ENCODE data around the gene EZH1. TPM values are rescaled to one million over a fixed set of nuclear protein-coding genes. Genes with fewer than 3 reads are reported as not detected.
A peak's percentile ranks its signal among the peaks of the same experiment; 100 is the strongest.

EZH1 gene
- total RNA-seq, 4 donors from 2014 or later = 13.4 to 49.2 (median 22.0) TPM

GRCh38 chr17:42677012-42677857, 67.6 kb downstream of the EZH1 start:
- Histone ChIP-seq H3K27ac (peak overlapping the region; percentile 98 to 99 (median 98)), H3K27me3 (peaks cover 0 to 27% (median 0%) of the 10 kb centered on the region in 4 donors), H3K9me3 (no peaks in the 10 kb centered on the region), H3K4me3 (peak overlapping the region; percentile 83 to 97 (median 94)), H3K4me1 (peaks cover 55 to 91% (median 61%) of the 10 kb centered on the region in 3 donors), H3K36me3 (peaks cover 0 to 18% (median 7%) of the 10 kb centered on the region in 3 donors)
- 2 to 4% methylated on average over 10 to 16 of the region's 33 CpGs for WGBS, 2 donors
- TF ChIP-seq POLR2A (IDR thresholded peaks at IDR 0.05) (no peak), CTCF (IDR thresholded peaks at IDR 0.05) (no peak)
- intact Hi-C loops (cut with DNase I) = no loop called here
- DNase-seq = peak; percentile 98

- TF ChIP-seq CTCF (IDR thresholded peaks at IDR 0.05) = peak in 1 of 6 experiments; percentile 11
- TF ChIP-seq POLR2A (IDR thresholded peaks at IDR 0.05) = peak in 3 of 4 donors; percentile 59 to 92 (median 59)
- 0% methylated on average over 4 to 15 of the region's 51 CpGs for WGBS, 2 donors
- intact Hi-C loops (cut with DNase I) = no loop called here
- H3K27me3 ChIP-seq = peaks cover 0 to 28% (median 0%) of the 10 kb centered on the region in 4 donors
- H3K4me1 ChIP-seq = peaks cover 53 to 91% (median 65%) of the 10 kb centered on the region in 3 donors
- DNase-seq = no peak
- H3K9me3 ChIP-seq = no peaks in the 10 kb centered on the region
- peak within 1 kb of the TSS; percentile 98 to 99 (median 98) for H3K27ac ChIP-seq
- H3K4me3 ChIP-seq = peak within 1 kb of the TSS; percentile 83 to 97 (median 94)
- peaks cover under 1 to 25% (median 14%) of the 10 kb centered on the region in 3 donors for H3K36me3 ChIP-seq
Observed at GRCh38 chr17:42676424-42677011, 68.3 kb downstream of the EZH1 start, which contains the start of gene PLEKHH3. Gene PLEKHH3, minus strand, starts transcription at chr17:42676994. Its CDS starts 431 bp downstream, at chr17:42676563.

- TF ChIP-seq CTCF (IDR thresholded peaks at IDR 0.05) (peak in 2 of 6 experiments; percentile 8 to 10), POLR2A (IDR thresholded peaks at IDR 0.05) (peak in 1 of 4 donors; percentile 47)
- intact Hi-C loops (cut with DNase I) = no loop called here
- peak overlapping the region; percentile 98 to 99 (median 98) for H3K27ac ChIP-seq
- peak overlapping the region; percentile 83 to 97 (median 94) for H3K4me3 ChIP-seq
- H3K4me1 ChIP-seq = peaks cover 54 to 91% (median 71%) of the 10 kb centered on the region in 3 donors
- peaks cover 0 to 25% (median 0%) of the 10 kb centered on the region in 4 donors for H3K27me3 ChIP-seq
- peaks cover 6 to 30% (median 14%) of the 10 kb centered on the region in 3 donors for H3K36me3 ChIP-seq
- DNase-seq = no peak
- 0% methylated on average over 7 of the region's 43 CpGs; no CpG with 5 or more reads in 1 of the 2 donors for WGBS, 2 donors
- H3K9me3 ChIP-seq = no peaks in the 10 kb centered on the region
Observed at GRCh38 chr17:42675965-42676423, 68.8 kb downstream of the EZH1 start.

GRCh38 chr17:42675348-42675964, 69.4 kb downstream of the EZH1 start:
- Histone ChIP-seq H3K36me3 (peaks cover 11 to 36% (median 17%) of the 10 kb centered on the region in 3 donors), H3K4me3 (peak overlapping the region; percentile 83 to 97 (median 94)), H3K9me3 (no peaks in the 10 kb centered on the region), H3K27me3 (peaks cover 0 to 25% (median 0%) of the 10 kb centered on the region in 4 donors), H3K27ac (peak overlapping the region; percentile 98 to 99 (median 98)), H3K4me1 (peaks cover 56 to 91% (median 74%) of the 10 kb centered on the region in 3 donors)
- no peak for TF ChIP-seq POLR2A (IDR thresholded peaks at IDR 0.05)
- intact Hi-C loops (cut with DNase I) = no loop called here
- DNase-seq = no peak
- 0% methylated on average over 2 to 7 of the region's 27 CpGs for WGBS, 2 donors

- WGBS, 2 donors = 0 to 29% methylated on average over 3 to 6 of the region's 9 CpGs
- peak overlapping the region; percentile 98 to 99 (median 98) for H3K27ac ChIP-seq
- intact Hi-C loops (cut with DNase I) = no loop called here
- peaks cover 15 to 42% (median 21%) of the 10 kb centered on the region in 3 donors for H3K36me3 ChIP-seq
- peak overlapping the region; percentile 83 to 97 (median 94) for H3K4me3 ChIP-seq
- no peaks in the 10 kb centered on the region for H3K9me3 ChIP-seq
- H3K27me3 ChIP-seq = peaks cover 0 to 25% (median 0%) of the 10 kb centered on the region in 4 donors
- TF ChIP-seq CTCF (IDR thresholded peaks at IDR 0.05) (no peak), POLR2A (IDR thresholded peaks at IDR 0.05) (peak in 1 of 4 donors; percentile 15)
- peaks cover 53 to 91% (median 74%) of the 10 kb centered on the region in 3 donors for H3K4me1 ChIP-seq
- DNase-seq = no peak
Observed at GRCh38 chr17:42674755-42675347, 70.0 kb downstream of the EZH1 start.
